Stimulated activated CD4-positive, alpha-beta T cell treated with anti-CD3 and anti-CD28 coated beads, TNF-alpha, amount 100 ng/mL, for 4 hours (primary cell): Measurements from ENCODE around the gene MEIOB.

Source experiments
- DNase-seq, 3 experiments: peaks; one replicate each; pipeline ENCODE4 v3.0.0-alpha.2; 2020; ENCODE audit warnings: low read depth in 3 of 3

The MEIOB gene

GRCh38 chr16:1787322-1788094, 84.5 kb downstream of the MEIOB start:
- DNase-seq = no peak

DNA sequence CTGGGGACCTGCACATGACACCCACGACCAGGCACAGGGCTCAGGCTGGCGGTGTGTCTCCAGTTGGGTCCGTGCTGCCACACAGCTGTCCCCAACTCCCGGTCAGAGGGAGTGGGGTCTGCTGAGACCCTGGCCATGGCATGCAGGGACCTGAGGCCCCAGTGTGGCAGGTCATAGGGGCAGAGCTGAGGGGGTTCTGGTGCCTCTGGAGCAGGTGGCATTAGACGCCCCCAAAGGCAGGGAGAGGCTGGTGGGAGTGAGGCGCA, 85.0 kb downstream of the MEIOB start:
- no peak for DNase-seq

DNA sequence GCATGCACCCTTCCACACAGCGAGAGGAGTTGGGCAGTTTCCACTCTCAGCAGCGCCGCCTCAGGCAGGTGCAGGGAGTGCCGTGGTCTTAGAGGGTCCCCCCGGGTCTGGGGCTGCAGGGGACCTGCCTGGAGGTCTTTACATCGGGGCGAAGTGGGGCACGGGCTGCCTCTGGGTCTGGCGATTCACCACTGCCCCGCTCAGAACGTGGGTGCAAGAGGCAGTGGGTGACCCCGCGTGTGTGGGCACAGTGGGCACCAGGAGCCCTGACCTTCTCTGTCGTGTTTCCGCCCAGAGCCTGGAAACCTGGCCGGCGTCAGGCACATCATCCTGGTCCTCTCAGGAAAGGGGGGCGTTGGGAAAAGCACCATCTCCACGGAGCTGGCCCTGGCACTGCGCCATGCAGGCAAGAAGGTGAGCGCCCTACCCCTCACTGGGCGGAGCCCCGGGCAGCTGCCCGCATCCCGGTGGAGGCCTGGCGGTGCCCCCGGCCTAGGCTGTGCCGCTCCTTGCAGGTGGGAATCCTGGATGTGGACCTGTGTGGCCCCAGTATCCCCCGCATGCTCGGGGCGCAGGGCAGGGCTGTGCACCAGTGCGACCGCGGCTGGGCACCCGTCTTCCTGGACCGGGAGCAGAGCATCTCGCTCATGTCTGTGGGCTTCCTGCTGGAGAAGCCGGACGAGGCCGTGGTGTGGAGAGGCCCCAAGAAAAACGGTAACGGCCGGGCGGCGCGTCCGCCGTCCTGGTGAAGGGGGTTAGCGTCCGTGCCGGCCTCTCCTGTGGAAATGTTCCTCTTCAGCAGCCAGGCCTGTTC, 85.5 kb downstream of the MEIOB start:
- DNase-seq = no peak

- DNase-seq = no peak
Observed at GRCh38 chr16:1785846-1786170, 86.2 kb downstream of the MEIOB start.

GRCh38 chr16:1784977-1785845, 86.8 kb downstream of the MEIOB start:
- no peak for DNase-seq
